Endodermal cell (in vitro differentiated cells): Measurements from ENCODE around the gene G3BP2. TPM values are rescaled to one million over a fixed set of nuclear protein-coding genes. Genes with fewer than 3 reads are reported as not detected.

Source experiments
- DNase-seq: peaks from one replicate; pipeline ENCODE4 v3.0.0-alpha.2; 2017
- H3K27ac ChIP-seq: 2 replicates; pipeline ENCODE4 v1.5.1; 2013; ENCODE audit warnings: mild to moderate bottlenecking, low read depth, low read length, moderate library complexity
- H3K27me3 ChIP-seq: 2 replicates; pipeline ENCODE4 v1.6.1; 2013; ENCODE audit warnings: mild to moderate bottlenecking, low read length, moderate library complexity; ENCODE audit not compliant: insufficient read depth, control insufficient read depth, poor library complexity, severe bottlenecking
- H3K36me3 ChIP-seq: 2 replicates; pipeline ENCODE4 v1.7.0; 2013; ENCODE audit warnings: mild to moderate bottlenecking, low read length, moderate library complexity; ENCODE audit not compliant: control insufficient read depth, insufficient read depth
- H3K4me1 ChIP-seq: one replicate; pipeline ENCODE4 v1.7.0; 2013; ENCODE audit warnings: low read length; ENCODE audit not compliant: control insufficient read depth, insufficient read depth
- H3K4me3 ChIP-seq: 2 replicates; pipeline ENCODE4 v1.5.1; 2013; ENCODE audit warnings: mild to moderate bottlenecking, low read length, moderate library complexity
- H3K9ac ChIP-seq: 2 replicates; pipeline ENCODE4 v1.6.1; 2013; ENCODE audit warnings: mild to moderate bottlenecking, low read length, moderate library complexity; ENCODE audit not compliant: poor library complexity, severe bottlenecking; ENCODE audit errors: extremely low read depth
- H3K9me3 ChIP-seq: 2 replicates; pipeline ENCODE4 v1.6.1; 2013; ENCODE audit warnings: mild to moderate bottlenecking, low read length, moderate library complexity; ENCODE audit not compliant: control insufficient read depth
- H3K27ac Mint-ChIP-seq: 2 replicates; pipeline ENCODE4 v1.8.0; 2020; ENCODE audit warnings: mixed read lengths
- H3K27me3 Mint-ChIP-seq: 2 replicates; pipeline ENCODE4 v1.8.0; 2021; ENCODE audit warnings: mild to moderate bottlenecking, mixed read lengths; ENCODE audit not compliant: insufficient read depth
- H3K36me3 Mint-ChIP-seq: 2 replicates; pipeline ENCODE4 v1.8.0; 2020; ENCODE audit warnings: low read depth, mixed read lengths
- H3K4me1 Mint-ChIP-seq: 2 replicates; pipeline ENCODE4 v1.8.0; 2020; ENCODE audit warnings: mixed read lengths
- H3K4me3 Mint-ChIP-seq: 2 replicates; pipeline ENCODE4 v1.8.0; 2020; ENCODE audit warnings: mild to moderate bottlenecking, moderate library complexity, mixed read lengths
- H3K9me3 Mint-ChIP-seq: 2 replicates; pipeline ENCODE4 v1.8.0; 2020; ENCODE audit warnings: mild to moderate bottlenecking, mixed read lengths
- WGBS, 2 experiments: methylation state at CpG; one replicate each; pipeline versions ENCODE4 v1.1.5 to v1.1.7; 2013; ENCODE audit warnings: missing lambda C conversion rate in 2 of 2, mixed read lengths in 1 of 2; ENCODE audit not compliant: insufficient coverage in 1 of 2, insufficient read length in 1 of 2; 5-methylcytosine and 5-hydroxymethylcytosine counted together
- total RNA-seq, 2 donors: library from RNA; stranded (reverse); fragmentation: NEBNext Ultra II Directional in 1 of 2; extraction: Animal tissue kit (Norgen Biotek cat#: 25700) in 1 of 2; gene quantifications; 2 replicates in 1 of 2; 3 replicates in 1 of 2; pipeline ENCODE4 v1.2.1, GENCODE V29; 2021
- TF ChIP-seq, protein P1 (sequence below): fragments of 200-600 bp; sonication (generic); conservative IDR thresholded peaks from 2 replicates; pipeline ENCODE4 v1.5.0; 2021; ENCODE audit warnings: antibody characterized with exemption, mild to moderate bottlenecking

The G3BP2 gene
- total RNA-seq, 2 donors from 2014 or later: 176 to 183 TPM

DNA sequence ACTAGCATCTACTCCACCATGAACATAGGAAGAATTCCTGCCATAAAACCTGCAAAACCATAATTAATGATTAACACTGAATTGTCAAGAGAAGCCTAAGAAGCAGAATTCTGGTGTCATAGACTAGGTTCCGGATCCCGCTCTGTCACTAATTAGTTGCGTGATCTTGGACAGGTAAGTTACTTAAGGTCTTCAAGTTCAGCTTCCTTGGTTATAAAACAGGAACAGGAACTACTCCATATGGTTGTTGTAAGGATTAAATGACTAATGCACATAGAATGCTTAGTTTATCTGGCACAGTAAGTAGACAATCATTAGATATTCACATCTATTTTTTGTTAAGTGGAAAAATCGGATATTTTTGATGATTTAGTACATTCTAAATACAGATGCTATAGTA, 14.3 kb downstream of the G3BP2 start:
- no peaks in the 10 kb centered on the region for H3K9me3 ChIP-seq
- H3K27me3 ChIP-seq: no peaks in the 10 kb centered on the region
- no peaks in the 10 kb centered on the region for H3K9me3 Mint-ChIP-seq
- H3K4me1 ChIP-seq: no peaks in the 10 kb centered on the region
- no peak overlapping the region for H3K27ac Mint-ChIP-seq
- DNase-seq: no peak
- no peak overlapping the region for H3K4me3 Mint-ChIP-seq
- peaks cover 61% of the 10 kb centered on the region for H3K36me3 Mint-ChIP-seq
- H3K27ac ChIP-seq: no peak overlapping the region
- H3K9ac ChIP-seq: no peak overlapping the region
- 87 to 95% methylated on average over 3 to 4 of the region's 4 CpGs for WGBS, 2 experiments
- TF ChIP-seq, protein P1, sequence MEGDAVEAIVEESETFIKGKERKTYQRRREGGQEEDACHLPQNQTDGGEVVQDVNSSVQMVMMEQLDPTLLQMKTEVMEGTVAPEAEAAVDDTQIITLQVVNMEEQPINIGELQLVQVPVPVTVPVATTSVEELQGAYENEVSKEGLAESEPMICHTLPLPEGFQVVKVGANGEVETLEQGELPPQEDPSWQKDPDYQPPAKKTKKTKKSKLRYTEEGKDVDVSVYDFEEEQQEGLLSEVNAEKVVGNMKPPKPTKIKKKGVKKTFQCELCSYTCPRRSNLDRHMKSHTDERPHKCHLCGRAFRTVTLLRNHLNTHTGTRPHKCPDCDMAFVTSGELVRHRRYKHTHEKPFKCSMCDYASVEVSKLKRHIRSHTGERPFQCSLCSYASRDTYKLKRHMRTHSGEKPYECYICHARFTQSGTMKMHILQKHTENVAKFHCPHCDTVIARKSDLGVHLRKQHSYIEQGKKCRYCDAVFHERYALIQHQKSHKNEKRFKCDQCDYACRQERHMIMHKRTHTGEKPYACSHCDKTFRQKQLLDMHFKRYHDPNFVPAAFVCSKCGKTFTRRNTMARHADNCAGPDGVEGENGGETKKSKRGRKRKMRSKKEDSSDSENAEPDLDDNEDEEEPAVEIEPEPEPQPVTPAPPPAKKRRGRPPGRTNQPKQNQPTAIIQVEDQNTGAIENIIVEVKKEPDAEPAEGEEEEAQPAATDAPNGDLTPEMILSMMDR: no peak
- H3K4me1 Mint-ChIP-seq: peaks cover 10% of the 10 kb centered on the region
- H3K36me3 ChIP-seq: peaks cover 83% of the 10 kb centered on the region
- H3K4me3 ChIP-seq: no peak overlapping the region
- H3K27me3 Mint-ChIP-seq: no peaks in the 10 kb centered on the region

- Histone ChIP-seq H3K27me3 (no peaks in the 10 kb centered on the region), H3K9me3 (no peaks in the 10 kb centered on the region), H3K4me3 (no peak overlapping the region), H3K36me3 (peaks cover 94% of the 10 kb centered on the region), H3K4me1 (no peaks in the 10 kb centered on the region), H3K27ac (no peak overlapping the region), H3K9ac (no peak overlapping the region)
- TF ChIP-seq, protein P1: no peak
- H3K9me3 Mint-ChIP-seq: no peaks in the 10 kb centered on the region
- H3K4me1 Mint-ChIP-seq: peaks cover 10% of the 10 kb centered on the region
- 98 to 100% methylated on average over 1 of the region's 2 CpGs for WGBS, 2 experiments
- H3K27ac Mint-ChIP-seq: no peak overlapping the region
- no peak overlapping the region for H3K4me3 Mint-ChIP-seq
- H3K27me3 Mint-ChIP-seq: no peaks in the 10 kb centered on the region
- peaks cover 62% of the 10 kb centered on the region for H3K36me3 Mint-ChIP-seq
- DNase-seq: no peak
Measured at GRCh38 chr4:75655562-75655961, 17.6 kb downstream of the G3BP2 start.

- peaks cover 10% of the 10 kb centered on the region for H3K4me1 Mint-ChIP-seq
- H3K27ac Mint-ChIP-seq: no peak overlapping the region
- H3K4me3 Mint-ChIP-seq: no peak overlapping the region
- no peaks in the 10 kb centered on the region for H3K9me3 ChIP-seq
- H3K27me3 ChIP-seq: no peaks in the 10 kb centered on the region
- no peak overlapping the region for H3K9ac ChIP-seq
- TF ChIP-seq, protein P1: no peak
- no peaks in the 10 kb centered on the region for H3K9me3 Mint-ChIP-seq
- H3K4me1 ChIP-seq: no peaks in the 10 kb centered on the region
- DNase-seq: no peak
- 100% methylated on average over 1 of the region's 1 CpG; no CpG with 5 or more reads in 1 of the 2 experiments for WGBS, 2 experiments
- no peak overlapping the region for H3K27ac ChIP-seq
- no peak overlapping the region for H3K4me3 ChIP-seq
- no peaks in the 10 kb centered on the region for H3K27me3 Mint-ChIP-seq
- H3K36me3 ChIP-seq: peaks cover 90% of the 10 kb centered on the region
- H3K36me3 Mint-ChIP-seq: peaks cover 63% of the 10 kb centered on the region
Measured at GRCh38 chr4:75654905-75655304, 18.3 kb downstream of the G3BP2 start.
